Neutrophil (primary cell): ENCODE data around the gene VWC2L.

ENCODE experiments used
- H3K27ac ChIP-seq: fragments of 200-600 bp; sonication (generic); 2 replicates; pipeline ENCODE4 v1.5.1; 2016; ENCODE audit warnings: mild to moderate bottlenecking, moderate library complexity
- H3K27me3 ChIP-seq: fragments of 200-600 bp; sonication (generic); 2 replicates; pipeline ENCODE4 v1.6.0; 2016; ENCODE audit warnings: mild to moderate bottlenecking
- H3K36me3 ChIP-seq: fragments of 200-600 bp; sonication (generic); 2 replicates; pipeline ENCODE4 v1.5.1; 2017
- H3K4me1 ChIP-seq, 2 experiments: fragments of 200-600 bp in 1 of 2; sonication (generic) in 1 of 2; 1 replicate in 1 of 2; 2 replicates in 1 of 2; pipeline versions ENCODE4 v1.5.1 to v1.6.1; 2013 to 2016; ENCODE audit warnings: low read depth in 1 of 2, low read length in 1 of 2, mild to moderate bottlenecking in 1 of 2, moderate library complexity in 1 of 2; ENCODE audit not compliant: control insufficient read depth in 1 of 2, insufficient read depth in 1 of 2
- H3K4me3 ChIP-seq, 2 experiments: fragments of 200-600 bp in 1 of 2; sonication (generic) in 1 of 2; 1 replicate in 1 of 2; 2 replicates in 1 of 2; pipeline ENCODE4 v1.5.1; 2013 to 2016; ENCODE audit warnings: low read depth in 1 of 2, low read length in 1 of 2, mild to moderate bottlenecking in 1 of 2, moderate library complexity in 1 of 2
- H3K9me3 ChIP-seq: fragments of 200-600 bp; sonication (generic); 2 replicates; pipeline ENCODE4 v1.5.1; 2016
- CTCF ChIP-seq: fragments of 200-600 bp; sonication (generic); IDR thresholded peaks from 2 replicates; pipeline ENCODE4 v1.5.1; 2016; ENCODE audit warnings: antibody characterized with exemption

The VWC2L gene

GRCh38 chr2:214377286-214377624 is 33.6 kb upstream of the VWC2L start:
- Histone ChIP-seq H3K9me3 (no peaks in the 10 kb centered on the region), H3K4me3 (no peak overlapping the region), H3K4me1 (no peaks in the 10 kb centered on the region), H3K27ac (no peak overlapping the region), H3K27me3 (no peaks in the 10 kb centered on the region), H3K36me3 (no peaks in the 10 kb centered on the region)
- no peak for TF ChIP-seq CTCF

- TF ChIP-seq CTCF: no peak
- Histone ChIP-seq H3K4me3 (no peak overlapping the region), H3K4me1 (no peaks in the 10 kb centered on the region), H3K9me3 (no peaks in the 10 kb centered on the region), H3K27me3 (no peaks in the 10 kb centered on the region), H3K27ac (no peak overlapping the region), H3K36me3 (no peaks in the 10 kb centered on the region)
Measured at GRCh38 chr2:214378455-214379103, 32.3 kb upstream of the VWC2L start.

- Histone ChIP-seq H3K27me3 (no peaks in the 10 kb centered on the region), H3K36me3 (no peaks in the 10 kb centered on the region), H3K27ac (no peak overlapping the region), H3K4me3 (no peak overlapping the region), H3K4me1 (no peaks in the 10 kb centered on the region), H3K9me3 (no peaks in the 10 kb centered on the region)
- TF ChIP-seq CTCF: no peak
Measured at GRCh38 chr2:214379227-214379626, 31.6 kb upstream of the VWC2L start.

DNA sequence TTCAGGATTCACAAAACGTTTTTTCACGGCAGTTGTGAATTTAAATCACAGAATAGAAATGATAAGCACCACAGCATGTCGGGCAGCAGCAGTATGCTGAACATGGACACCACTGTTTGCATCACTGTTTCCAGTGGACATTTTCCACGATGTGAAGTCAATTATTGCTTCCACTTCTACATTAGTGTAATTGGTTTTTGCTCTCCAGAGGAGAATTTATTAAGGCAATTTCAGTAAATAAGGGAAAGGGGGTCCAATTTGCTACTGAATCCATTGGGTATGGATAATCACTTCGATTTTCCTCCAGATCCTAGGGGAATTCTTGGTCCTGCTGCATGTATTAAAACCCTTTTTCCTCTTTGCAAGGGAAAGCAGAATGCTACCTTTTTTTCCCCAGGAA is 30.2 kb upstream of the VWC2L start:
- H3K36me3 ChIP-seq: no peaks in the 10 kb centered on the region
- no peaks in the 10 kb centered on the region for H3K27me3 ChIP-seq
- no peak overlapping the region for H3K4me3 ChIP-seq
- H3K27ac ChIP-seq: no peak overlapping the region
- TF ChIP-seq CTCF: no peak
- no peaks in the 10 kb centered on the region for H3K4me1 ChIP-seq
- no peaks in the 10 kb centered on the region for H3K9me3 ChIP-seq

DNA sequence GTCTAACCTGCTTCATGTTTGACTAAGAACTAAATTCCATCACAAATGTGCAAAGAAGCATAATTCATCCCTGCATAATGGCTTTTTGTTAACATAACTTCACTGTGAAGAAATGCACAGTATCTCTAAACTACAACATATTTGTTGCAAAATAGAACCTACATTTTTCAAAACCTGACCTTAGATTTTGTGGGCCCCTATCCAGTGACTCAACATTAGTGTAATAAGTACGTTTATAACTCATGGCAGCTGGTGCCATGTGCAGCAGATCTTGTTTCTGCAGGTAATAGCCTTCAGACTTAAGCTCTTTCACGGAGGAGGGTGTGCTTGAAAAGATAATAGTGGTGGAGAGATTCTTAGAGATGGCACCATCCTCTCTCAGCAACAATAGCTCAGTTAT is 28.6 kb upstream of the VWC2L start:
- Histone ChIP-seq H3K4me1 (no peaks in the 10 kb centered on the region), H3K27ac (no peak overlapping the region), H3K9me3 (no peaks in the 10 kb centered on the region), H3K36me3 (no peaks in the 10 kb centered on the region), H3K4me3 (no peak overlapping the region), H3K27me3 (no peaks in the 10 kb centered on the region)
- no peak for TF ChIP-seq CTCF

DNA sequence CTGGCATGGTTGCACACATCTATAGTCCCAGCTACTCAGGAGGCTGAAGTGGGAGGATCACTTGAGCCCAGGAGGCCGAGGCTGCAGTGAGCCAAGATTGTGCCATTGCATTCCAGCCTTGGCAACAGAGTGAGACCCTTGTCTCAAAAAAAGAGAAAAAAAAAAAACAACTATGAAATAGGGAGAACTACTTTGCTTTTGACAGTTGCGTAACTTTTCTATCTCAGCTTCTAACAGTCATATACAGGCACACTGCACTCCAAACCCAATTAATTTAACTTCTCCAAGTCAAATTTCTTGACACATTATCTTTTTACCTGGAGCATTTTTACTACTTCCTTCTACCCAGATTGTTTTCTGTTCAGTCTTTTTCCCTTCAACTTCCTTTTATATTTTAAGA is 24.1 kb upstream of the VWC2L start:
- no peaks in the 10 kb centered on the region for H3K27me3 ChIP-seq
- no peak overlapping the region for H3K4me3 ChIP-seq
- no peaks in the 10 kb centered on the region for H3K4me1 ChIP-seq
- TF ChIP-seq CTCF: no peak
- no peak overlapping the region for H3K27ac ChIP-seq
- H3K36me3 ChIP-seq: no peaks in the 10 kb centered on the region
- H3K9me3 ChIP-seq: no peaks in the 10 kb centered on the region
